HEK293 (cell line): Measurements from ENCODE around the gene LPIN1.

Experiments used
- ZNF211 ChIP-seq: fragments of 450-650 bp; formaldehyde crosslinking; IDR thresholded peaks from 2 replicates; pipeline ENCODE4 v1.5.1; 2016; ENCODE audit warnings: low read depth, missing biosample characterization, missing genetic modification characterization
- ZNF23 ChIP-seq: fragments of 450-650 bp; formaldehyde crosslinking; IDR thresholded peaks from 2 replicates; pipeline ENCODE4 v1.5.1; 2016; ENCODE audit warnings: missing biosample characterization, missing genetic modification characterization, borderline replicate concordance
- ZNF776 ChIP-seq: fragments of 450-650 bp; formaldehyde crosslinking; IDR thresholded peaks from 2 replicates; pipeline ENCODE4 v1.5.0; 2017; ENCODE audit warnings: missing biosample characterization, missing genetic modification characterization, borderline replicate concordance
- TF ChIP-seq, protein P1 (sequence below): fragments of 450-650 bp; formaldehyde crosslinking; IDR thresholded peaks from 2 replicates; pipeline ENCODE4 v1.5.1; 2016; ENCODE audit warnings: missing biosample characterization, missing genetic modification characterization
- TF ChIP-seq, protein P2 (sequence below): fragments of 450-650 bp; formaldehyde crosslinking; IDR thresholded peaks from 2 replicates; pipeline ENCODE4 v1.5.1; 2017; ENCODE audit warnings: missing biosample characterization, mild to moderate bottlenecking, missing genetic modification characterization, moderate library complexity
- TF ChIP-seq, protein P3 (sequence below): fragments of 450-650 bp; formaldehyde crosslinking; IDR thresholded peaks from 2 replicates; pipeline ENCODE4 v1.5.1; 2016; ENCODE audit warnings: missing biosample characterization, missing genetic modification characterization, borderline replicate concordance

DNA sequence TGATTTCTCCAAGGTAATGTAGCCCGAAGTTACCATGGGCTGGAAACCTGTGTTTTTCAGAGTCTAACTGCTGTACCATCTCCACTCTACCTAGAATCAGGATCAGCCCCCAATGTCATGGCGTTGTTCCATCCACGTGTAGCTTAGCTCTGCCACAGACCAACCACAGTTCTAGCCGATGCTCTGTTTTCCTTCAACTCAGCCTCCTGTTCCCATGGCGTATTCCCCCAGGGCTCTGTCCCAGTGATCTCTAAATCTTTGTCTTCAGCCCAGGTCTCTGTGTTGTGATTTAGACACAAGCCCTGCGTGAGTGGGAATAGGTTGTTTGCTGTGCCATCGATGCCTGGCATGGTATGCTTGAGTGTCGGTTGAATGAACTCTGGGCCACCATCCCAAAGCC is 53.4 kb downstream of the LPIN1 start:
- TF ChIP-seq, protein P1, sequence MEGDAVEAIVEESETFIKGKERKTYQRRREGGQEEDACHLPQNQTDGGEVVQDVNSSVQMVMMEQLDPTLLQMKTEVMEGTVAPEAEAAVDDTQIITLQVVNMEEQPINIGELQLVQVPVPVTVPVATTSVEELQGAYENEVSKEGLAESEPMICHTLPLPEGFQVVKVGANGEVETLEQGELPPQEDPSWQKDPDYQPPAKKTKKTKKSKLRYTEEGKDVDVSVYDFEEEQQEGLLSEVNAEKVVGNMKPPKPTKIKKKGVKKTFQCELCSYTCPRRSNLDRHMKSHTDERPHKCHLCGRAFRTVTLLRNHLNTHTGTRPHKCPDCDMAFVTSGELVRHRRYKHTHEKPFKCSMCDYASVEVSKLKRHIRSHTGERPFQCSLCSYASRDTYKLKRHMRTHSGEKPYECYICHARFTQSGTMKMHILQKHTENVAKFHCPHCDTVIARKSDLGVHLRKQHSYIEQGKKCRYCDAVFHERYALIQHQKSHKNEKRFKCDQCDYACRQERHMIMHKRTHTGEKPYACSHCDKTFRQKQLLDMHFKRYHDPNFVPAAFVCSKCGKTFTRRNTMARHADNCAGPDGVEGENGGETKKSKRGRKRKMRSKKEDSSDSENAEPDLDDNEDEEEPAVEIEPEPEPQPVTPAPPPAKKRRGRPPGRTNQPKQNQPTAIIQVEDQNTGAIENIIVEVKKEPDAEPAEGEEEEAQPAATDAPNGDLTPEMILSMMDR (tag by site-specific recombination) = no peak
- TF ChIP-seq, protein P2, sequence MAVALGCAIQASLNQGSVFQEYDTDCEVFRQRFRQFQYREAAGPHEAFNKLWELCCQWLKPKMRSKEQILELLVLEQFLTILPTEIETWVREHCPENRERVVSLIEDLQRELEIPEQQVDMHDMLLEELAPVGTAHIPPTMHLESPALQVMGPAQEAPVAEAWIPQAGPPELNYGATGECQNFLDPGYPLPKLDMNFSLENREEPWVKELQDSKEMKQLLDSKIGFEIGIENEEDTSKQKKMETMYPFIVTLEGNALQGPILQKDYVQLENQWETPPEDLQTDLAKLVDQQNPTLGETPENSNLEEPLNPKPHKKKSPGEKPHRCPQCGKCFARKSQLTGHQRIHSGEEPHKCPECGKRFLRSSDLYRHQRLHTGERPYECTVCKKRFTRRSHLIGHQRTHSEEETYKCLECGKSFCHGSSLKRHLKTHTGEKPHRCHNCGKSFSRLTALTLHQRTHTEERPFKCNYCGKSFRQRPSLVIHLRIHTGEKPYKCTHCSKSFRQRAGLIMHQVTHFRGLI (tag by site-specific recombination) = no peak
- TF ChIP-seq, protein P3, sequence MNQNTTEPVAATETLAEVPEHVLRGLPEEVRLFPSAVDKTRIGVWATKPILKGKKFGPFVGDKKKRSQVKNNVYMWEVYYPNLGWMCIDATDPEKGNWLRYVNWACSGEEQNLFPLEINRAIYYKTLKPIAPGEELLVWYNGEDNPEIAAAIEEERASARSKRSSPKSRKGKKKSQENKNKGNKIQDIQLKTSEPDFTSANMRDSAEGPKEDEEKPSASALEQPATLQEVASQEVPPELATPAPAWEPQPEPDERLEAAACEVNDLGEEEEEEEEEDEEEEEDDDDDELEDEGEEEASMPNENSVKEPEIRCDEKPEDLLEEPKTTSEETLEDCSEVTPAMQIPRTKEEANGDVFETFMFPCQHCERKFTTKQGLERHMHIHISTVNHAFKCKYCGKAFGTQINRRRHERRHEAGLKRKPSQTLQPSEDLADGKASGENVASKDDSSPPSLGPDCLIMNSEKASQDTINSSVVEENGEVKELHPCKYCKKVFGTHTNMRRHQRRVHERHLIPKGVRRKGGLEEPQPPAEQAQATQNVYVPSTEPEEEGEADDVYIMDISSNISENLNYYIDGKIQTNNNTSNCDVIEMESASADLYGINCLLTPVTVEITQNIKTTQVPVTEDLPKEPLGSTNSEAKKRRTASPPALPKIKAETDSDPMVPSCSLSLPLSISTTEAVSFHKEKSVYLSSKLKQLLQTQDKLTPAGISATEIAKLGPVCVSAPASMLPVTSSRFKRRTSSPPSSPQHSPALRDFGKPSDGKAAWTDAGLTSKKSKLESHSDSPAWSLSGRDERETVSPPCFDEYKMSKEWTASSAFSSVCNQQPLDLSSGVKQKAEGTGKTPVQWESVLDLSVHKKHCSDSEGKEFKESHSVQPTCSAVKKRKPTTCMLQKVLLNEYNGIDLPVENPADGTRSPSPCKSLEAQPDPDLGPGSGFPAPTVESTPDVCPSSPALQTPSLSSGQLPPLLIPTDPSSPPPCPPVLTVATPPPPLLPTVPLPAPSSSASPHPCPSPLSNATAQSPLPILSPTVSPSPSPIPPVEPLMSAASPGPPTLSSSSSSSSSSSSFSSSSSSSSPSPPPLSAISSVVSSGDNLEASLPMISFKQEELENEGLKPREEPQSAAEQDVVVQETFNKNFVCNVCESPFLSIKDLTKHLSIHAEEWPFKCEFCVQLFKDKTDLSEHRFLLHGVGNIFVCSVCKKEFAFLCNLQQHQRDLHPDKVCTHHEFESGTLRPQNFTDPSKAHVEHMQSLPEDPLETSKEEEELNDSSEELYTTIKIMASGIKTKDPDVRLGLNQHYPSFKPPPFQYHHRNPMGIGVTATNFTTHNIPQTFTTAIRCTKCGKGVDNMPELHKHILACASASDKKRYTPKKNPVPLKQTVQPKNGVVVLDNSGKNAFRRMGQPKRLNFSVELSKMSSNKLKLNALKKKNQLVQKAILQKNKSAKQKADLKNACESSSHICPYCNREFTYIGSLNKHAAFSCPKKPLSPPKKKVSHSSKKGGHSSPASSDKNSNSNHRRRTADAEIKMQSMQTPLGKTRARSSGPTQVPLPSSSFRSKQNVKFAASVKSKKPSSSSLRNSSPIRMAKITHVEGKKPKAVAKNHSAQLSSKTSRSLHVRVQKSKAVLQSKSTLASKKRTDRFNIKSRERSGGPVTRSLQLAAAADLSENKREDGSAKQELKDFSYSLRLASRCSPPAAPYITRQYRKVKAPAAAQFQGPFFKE (tag by site-specific recombination) = no peak
- TF ChIP-seq ZNF23 (tag by site-specific recombination) = no peak
- TF ChIP-seq ZNF776 (tag by site-specific recombination) = no peak
- TF ChIP-seq ZNF211 (tag by site-specific recombination) = no peak
